ENCODE results near the gene WIPF2.

The WIPF2 gene

DNA sequence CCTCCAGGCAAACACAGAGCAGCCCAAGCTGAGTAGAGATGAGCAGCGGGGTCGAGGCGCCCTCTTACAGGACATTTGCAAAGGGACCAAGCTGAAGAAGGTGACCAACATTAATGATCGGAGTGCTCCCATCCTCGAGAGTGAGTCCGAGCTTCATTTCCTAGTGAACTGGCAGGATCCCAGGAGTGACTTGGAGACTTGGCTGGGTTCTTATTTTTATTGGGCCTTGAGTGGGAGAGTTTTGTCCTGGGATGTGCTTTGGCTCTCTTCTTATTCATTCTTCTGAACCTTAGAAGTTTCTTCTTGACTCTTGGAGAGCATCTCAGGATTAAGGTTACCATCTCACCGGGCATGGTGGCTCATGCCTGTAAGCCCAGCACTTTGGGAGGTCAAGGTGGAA is 41.4 kb downstream of the WIPF2 start:
- H3K27ac ChIP-seq = no peak overlapping the region
- no peaks in the 10 kb centered on the region for H3K4me1 ChIP-seq (ENCODE audit: low read depth, poor library complexity, severe bottlenecking)
- TF ChIP-seq, protein P1, sequence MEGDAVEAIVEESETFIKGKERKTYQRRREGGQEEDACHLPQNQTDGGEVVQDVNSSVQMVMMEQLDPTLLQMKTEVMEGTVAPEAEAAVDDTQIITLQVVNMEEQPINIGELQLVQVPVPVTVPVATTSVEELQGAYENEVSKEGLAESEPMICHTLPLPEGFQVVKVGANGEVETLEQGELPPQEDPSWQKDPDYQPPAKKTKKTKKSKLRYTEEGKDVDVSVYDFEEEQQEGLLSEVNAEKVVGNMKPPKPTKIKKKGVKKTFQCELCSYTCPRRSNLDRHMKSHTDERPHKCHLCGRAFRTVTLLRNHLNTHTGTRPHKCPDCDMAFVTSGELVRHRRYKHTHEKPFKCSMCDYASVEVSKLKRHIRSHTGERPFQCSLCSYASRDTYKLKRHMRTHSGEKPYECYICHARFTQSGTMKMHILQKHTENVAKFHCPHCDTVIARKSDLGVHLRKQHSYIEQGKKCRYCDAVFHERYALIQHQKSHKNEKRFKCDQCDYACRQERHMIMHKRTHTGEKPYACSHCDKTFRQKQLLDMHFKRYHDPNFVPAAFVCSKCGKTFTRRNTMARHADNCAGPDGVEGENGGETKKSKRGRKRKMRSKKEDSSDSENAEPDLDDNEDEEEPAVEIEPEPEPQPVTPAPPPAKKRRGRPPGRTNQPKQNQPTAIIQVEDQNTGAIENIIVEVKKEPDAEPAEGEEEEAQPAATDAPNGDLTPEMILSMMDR (conservative IDR thresholded peaks at IDR 0.05; ENCODE audit: low read depth, low read length) = no peak
- no peaks in the 10 kb centered on the region for H3K27me3 ChIP-seq (ENCODE audit: insufficient read depth, low read depth)
- no peak overlapping the region for H3K4me2 ChIP-seq
- no peak overlapping the region for H3K9ac ChIP-seq
- H3K4me3 ChIP-seq (IDR thresholded peaks at IDR 0.05; ENCODE audit: insufficient read depth, low read depth, low read length) = no peak overlapping the region
- peaks cover 2% of the 10 kb centered on the region; the same call in 1 of the 2 replicates for H3K36me3 ChIP-seq (ENCODE audit: insufficient read depth)
- no peaks in the 10 kb centered on the region for H3K79me2 ChIP-seq (ENCODE audit: insufficient read depth, low read depth)
- H2AFZ ChIP-seq (ENCODE audit: low read depth) = no peak overlapping the region
- no peaks in the 10 kb centered on the region for H4K20me1 ChIP-seq (ENCODE audit: insufficient read depth)

DNA sequence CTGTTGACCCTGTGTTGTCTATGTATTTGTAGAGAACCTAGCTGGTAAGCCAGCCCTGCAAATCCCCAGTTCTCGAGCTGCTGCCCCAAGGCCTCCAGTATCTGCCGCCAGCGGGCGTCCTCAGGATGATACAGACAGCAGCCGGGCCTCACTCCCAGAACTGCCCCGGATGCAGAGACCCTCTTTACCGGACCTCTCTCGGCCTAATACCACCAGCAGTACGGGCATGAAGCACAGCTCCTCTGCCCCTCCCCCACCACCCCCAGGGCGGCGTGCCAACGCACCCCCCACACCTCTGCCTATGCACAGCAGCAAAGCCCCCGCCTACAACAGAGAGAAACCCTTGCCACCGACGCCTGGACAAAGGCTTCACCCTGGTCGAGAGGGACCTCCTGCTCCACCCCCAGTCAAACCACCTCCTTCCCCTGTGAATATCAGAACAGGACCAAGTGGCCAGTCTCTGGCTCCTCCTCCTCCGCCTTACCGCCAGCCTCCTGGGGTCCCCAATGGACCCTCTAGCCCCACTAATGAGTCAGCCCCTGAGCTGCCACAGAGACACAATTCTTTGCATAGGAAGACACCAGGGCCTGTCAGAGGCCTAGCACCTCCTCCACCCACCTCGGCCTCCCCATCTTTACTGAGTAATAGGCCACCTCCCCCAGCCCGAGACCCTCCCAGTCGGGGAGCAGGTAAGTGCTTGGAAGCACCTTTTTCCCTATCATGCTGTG is 45.5 kb downstream of the WIPF2 start:
- no peak overlapping the region for H3K4me3 ChIP-seq (IDR thresholded peaks at IDR 0.05; ENCODE audit: insufficient read depth, low read depth, low read length)
- TF ChIP-seq, protein P1 (conservative IDR thresholded peaks at IDR 0.05; ENCODE audit: low read depth, low read length) = no peak
- no peak overlapping the region for H3K27ac ChIP-seq
- no peak overlapping the region for H3K9ac ChIP-seq
- H3K27me3 ChIP-seq (ENCODE audit: insufficient read depth, low read depth) = no peaks in the 10 kb centered on the region
- H3K36me3 ChIP-seq (ENCODE audit: insufficient read depth) = no peaks in the 10 kb centered on the region; the same call in 1 of the 2 replicates
- no peaks in the 10 kb centered on the region for H3K79me2 ChIP-seq (ENCODE audit: insufficient read depth, low read depth)
- H4K20me1 ChIP-seq (ENCODE audit: insufficient read depth) = no peaks in the 10 kb centered on the region
- no peak overlapping the region for H3K4me2 ChIP-seq
- no peak overlapping the region for H2AFZ ChIP-seq (ENCODE audit: low read depth)
- no peaks in the 10 kb centered on the region for H3K4me1 ChIP-seq (ENCODE audit: low read depth, poor library complexity, severe bottlenecking)

DNA sequence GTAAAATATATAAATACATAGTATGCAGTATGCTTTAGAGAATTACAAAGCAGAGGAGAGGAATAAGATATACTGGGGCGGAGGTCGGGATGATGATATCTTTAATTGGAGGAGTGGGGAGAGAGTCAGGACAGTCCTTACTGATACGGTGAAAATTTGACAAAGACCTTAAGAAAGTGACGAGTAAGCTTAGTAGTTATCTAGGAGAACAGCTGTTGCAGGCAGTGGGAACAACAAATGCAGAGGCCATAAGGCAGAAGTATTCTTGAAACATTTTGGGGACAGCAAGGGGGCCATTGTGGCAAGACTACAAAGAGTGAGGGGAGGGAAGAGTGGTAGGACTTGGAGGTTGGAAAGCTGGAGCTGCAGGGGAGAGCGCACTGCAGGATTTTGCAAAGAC is 46.2 kb downstream of the WIPF2 start:
- H3K27ac ChIP-seq = no peak overlapping the region
- H3K4me1 ChIP-seq (ENCODE audit: low read depth, poor library complexity, severe bottlenecking) = no peaks in the 10 kb centered on the region
- H3K4me3 ChIP-seq (IDR thresholded peaks at IDR 0.05; ENCODE audit: insufficient read depth, low read depth, low read length) = no peak overlapping the region
- TF ChIP-seq, protein P1 (conservative IDR thresholded peaks at IDR 0.05; ENCODE audit: low read depth, low read length) = no peak
- H3K79me2 ChIP-seq (ENCODE audit: insufficient read depth, low read depth) = no peaks in the 10 kb centered on the region
- H3K9ac ChIP-seq = no peak overlapping the region
- H4K20me1 ChIP-seq (ENCODE audit: insufficient read depth) = no peaks in the 10 kb centered on the region
- H3K27me3 ChIP-seq (ENCODE audit: insufficient read depth, low read depth) = no peaks in the 10 kb centered on the region
- H3K4me2 ChIP-seq = no peak overlapping the region
- no peak overlapping the region for H2AFZ ChIP-seq (ENCODE audit: low read depth)
- no peaks in the 10 kb centered on the region; the same call in 1 of the 2 replicates for H3K36me3 ChIP-seq (ENCODE audit: insufficient read depth)

DNA sequence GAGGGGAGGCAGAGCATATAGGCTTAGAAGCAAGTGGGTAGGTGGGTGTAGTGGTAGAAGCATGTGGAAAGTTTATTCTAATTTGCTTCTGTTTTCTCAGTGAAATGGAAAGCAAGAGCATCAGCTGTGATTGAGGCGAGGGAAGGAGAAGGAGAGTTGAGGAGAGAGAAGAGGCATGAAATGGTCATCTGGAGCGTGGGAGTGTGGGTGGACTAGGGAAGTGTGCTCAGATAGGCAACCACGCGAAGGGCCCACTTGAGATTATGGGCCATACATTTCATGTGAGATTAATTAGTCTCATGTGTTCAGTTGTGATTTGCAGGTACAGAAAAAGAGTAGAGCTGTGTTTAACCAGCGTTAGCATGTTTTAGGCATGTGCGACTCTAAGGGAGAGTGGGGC is 47.8 kb downstream of the WIPF2 start:
- no peak overlapping the region for H3K27ac ChIP-seq
- no peaks in the 10 kb centered on the region for H3K27me3 ChIP-seq (ENCODE audit: insufficient read depth, low read depth)
- H3K79me2 ChIP-seq (ENCODE audit: insufficient read depth, low read depth) = no peaks in the 10 kb centered on the region
- H3K36me3 ChIP-seq (ENCODE audit: insufficient read depth) = no peaks in the 10 kb centered on the region; the same call in 1 of the 2 replicates
- H3K4me1 ChIP-seq (ENCODE audit: low read depth, poor library complexity, severe bottlenecking) = no peaks in the 10 kb centered on the region
- H4K20me1 ChIP-seq (ENCODE audit: insufficient read depth) = no peaks in the 10 kb centered on the region
- no peak overlapping the region for H3K4me2 ChIP-seq
- TF ChIP-seq, protein P1 (conservative IDR thresholded peaks at IDR 0.05; ENCODE audit: low read depth, low read length) = no peak
- H2AFZ ChIP-seq (ENCODE audit: low read depth) = no peak overlapping the region
- H3K9ac ChIP-seq = no peak overlapping the region
- no peak overlapping the region for H3K4me3 ChIP-seq (IDR thresholded peaks at IDR 0.05; ENCODE audit: insufficient read depth, low read depth, low read length)
